HG02884 (cell line): ENCODE measurements around the gene TMEM178B.
"Not testable (repeated sequence)": the region's sequence is repeated elsewhere in the genome, so short reads cannot be mapped to it uniquely, and the experiment has no call there.

Source experiments
- ATAC-seq: cut with Tn5 transposase; IDR thresholded peaks from one replicate; pipeline ENCODE4 v1.9.1; 2021; ENCODE audit warnings: mild to moderate bottlenecking, moderate library complexity; ENCODE audit not compliant: unreplicated experiment

TMEM178B gene

DNA sequence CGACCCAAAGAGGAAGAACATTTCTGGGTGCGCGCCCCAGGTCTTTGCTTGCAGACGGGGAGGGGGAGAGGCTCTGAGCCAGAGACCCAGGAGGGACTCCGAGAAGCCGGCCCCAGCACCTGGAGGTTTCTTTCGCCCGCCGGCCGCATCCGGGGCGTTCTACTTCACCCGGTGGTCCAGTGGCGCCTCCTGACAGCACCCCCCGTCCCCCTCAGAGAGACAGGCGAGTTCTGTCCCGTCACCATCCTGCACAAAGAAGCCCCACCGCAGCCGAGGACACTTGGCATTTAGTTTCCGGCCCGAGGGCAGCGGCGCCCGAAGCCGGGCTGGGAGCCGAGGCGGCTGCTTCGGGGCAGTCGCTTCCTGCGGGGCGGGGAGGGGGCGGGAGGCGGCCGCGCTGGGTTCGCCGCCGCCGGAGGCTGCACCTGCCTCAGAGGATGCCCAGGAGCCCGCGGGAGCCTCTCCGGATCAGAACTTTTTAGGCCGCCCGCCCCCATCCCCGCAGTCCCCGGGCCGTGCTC is at the start of gene TMEM178B:
Gene TMEM178B, plus strand, starts transcription at position 424 of the 521 bp plus-strand sequence.
- ATAC-seq, result no peak

DNA sequence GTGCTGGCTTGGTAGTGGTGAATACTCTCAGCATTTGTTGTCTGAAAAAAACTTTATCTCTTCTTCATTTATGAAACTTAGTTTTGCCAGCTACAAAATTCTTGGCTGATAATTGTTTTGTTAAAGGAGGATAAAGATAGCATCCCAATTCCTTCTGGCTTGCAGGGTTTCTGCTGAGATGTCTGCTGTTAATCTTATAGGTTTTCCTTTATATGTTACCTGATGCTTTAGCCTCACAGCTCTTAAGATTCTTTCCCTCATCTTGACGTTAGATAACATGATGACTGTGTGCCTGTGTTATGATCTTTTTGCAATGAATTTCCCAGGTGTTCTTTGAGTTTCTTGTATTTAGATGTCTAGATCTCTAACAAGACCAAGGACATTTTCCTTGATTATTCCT is 49.2 kb upstream of the TMEM178B start:
- ATAC-seq, result no peak

DNA sequence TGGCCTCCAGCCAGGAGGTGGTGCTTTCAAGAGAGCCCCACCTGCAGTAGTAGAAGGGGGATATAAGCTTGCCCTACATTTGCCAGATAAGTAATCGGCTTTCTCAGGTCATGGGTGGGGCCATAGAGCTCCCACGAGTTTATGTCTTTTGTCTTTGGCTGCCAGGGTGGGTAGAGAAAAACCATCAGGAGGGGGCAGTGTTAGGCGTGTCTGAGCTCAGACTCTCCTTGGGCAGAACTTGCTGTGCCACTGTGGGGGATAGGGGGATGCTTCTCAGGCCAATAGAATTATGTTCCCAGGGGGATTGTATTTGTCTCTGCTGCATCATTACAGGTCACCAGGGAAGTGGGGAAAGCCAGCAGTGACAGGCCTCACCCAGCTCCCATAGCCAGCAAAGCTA is 46.8 kb upstream of the TMEM178B start:
- no peak for ATAC-seq

DNA sequence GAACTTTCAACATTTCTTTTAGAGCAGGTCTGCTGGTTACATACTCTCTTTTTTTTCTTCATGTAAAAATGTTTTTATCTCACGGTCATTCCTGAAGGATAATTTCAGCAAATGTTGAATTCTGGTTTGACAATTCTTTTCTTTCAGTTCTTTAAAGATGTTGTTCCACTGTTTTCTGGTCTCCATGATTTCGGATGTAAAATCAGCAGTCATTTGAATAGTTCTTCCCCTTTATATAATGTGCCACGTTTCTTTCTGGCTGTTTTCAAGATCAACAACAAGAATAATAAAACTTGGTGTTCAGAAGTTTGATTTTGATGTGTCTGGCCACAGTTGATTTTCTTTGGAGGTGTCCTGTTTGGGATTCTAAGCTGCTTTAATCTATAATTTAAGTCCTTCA is 45.1 kb upstream of the TMEM178B start:
- no peak for ATAC-seq

DNA sequence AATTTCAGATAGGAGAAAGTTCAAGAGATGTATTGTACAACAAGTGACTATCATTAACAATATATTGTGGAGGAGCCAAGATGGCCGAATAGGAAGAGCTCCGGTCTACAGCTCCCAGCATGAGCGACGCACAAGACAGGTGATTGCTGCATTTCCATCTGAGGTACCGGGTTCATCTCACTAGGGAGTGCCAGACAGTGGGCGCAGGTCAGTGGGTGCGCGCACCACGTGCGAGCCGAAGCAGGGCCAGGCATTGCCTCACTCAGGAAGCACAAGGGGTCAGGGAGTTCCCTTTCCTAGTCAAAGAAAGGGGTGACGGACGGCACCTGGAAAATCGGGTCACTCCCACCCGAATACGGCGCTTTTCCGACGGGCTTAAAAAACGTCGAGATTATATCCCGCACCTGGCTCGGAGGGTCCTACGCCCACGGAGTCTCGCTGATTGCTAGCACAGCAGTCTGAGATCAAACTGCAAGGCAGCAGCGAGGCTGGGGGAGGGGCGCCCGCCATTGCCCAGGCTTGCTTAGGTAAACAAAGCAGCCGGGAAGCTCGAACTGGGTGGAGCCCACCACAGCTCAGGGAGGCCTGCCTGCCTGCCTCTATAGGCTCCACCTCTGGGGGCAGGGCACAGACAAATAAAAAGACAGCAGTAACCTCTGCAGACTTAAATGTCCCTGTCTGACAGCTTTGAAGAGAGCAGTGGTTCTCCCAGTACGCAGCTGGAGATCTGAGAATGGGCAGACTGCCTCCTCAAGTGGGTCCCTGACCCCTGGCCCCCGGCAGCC is 41.1 kb upstream of the TMEM178B start:
- not testable (repeated sequence) for ATAC-seq

DNA sequence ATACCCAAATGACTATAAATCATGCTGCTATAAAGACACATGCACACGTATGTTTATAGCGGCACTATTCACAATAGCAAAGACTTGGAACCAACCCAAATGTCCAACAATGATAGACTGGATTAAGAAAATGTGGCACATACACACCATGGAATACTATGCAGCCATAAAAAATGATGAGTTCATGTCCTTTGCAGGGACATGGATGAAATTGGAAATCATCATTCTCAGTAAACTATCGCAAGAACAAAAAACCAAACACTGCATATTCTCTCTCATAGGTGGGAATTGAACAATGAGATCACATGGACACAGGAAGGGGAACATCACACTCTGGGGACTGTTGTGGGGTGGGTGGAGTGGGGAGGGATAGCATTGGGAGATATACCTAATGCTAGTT is 35.8 kb upstream of the TMEM178B start:
- ATAC-seq, result not testable (repeated sequence)

DNA sequence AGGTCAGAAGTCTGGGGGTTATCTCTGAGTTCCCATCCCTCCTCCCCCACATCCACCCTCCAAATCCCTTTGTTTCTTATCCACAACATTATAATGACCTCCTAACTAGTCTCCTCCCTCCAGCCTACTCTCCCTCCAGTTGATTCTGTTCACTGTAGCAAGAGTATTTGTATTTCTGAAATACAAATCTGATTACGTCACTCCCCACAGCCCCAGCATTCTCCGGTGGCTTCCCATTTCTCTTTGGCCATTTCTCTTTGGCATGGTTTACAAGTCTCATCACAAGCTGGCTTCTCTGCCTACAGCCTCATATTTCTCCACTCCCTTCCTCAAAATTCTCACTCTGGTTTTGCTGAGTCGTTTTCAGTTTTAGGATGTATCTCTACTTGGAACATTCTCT is 34.5 kb upstream of the TMEM178B start:
- no peak for ATAC-seq

DNA sequence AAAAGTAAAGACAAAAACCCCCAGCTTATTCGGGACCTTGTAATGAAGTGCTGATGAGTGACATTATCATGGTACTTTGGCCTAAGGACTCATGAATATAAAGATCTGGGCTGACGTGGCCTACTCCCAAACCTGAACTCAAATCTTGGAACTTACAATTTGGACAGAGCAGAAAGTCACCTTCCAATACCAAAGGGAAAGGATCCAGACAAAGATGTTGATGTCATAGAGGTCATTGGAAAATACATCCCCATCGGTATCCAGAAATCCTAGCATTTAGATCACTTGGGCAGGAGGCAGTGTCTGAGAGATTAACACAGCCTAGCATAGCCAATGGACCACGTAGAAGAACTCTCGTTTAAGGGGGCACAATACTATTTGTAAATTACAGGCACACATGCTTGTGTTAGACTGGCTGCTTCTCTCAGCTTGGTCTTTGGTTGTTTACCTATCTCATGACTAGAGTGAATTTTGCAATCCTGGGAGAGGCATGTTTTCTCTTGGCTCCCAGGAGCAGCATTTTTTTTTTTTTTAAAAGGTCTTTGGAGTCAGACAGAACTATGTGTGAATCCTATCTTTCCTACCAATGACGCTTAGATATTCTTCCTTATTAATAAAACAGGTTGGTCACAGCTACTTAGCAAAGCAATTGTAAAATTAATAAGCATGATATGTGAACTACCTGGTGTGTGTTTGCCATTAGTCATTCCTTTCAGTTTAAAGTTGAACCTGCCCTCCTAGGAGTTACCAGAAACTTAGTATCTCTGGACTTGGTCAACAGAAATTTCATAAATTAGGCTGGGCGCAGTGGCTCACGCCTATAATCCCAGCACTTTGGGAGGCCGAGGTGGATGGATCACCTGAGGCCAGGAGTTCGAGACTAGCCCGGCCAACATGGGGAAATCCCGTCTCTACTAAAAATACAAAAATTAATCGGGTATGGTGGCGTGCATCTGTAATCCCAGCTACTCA is 31.4 kb upstream of the TMEM178B start:
- no peak for ATAC-seq

DNA sequence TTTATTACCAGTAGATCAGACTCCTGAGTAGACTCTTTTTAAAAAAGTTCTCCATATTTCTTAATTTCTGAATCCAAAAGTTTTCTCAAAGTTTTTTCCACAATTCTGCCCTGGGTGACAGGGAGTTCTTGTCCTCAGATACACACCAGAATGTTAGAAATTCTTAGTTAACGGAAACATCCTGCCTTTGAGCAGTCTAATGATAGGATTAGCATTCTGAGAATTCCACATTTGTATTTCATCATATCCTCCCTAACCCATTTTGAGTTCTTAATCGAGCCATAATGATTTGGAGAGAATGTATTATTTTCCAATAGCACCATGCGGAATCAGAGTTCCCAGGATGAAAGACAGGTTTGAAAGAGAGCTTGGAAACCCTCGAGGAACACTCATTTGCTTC is 30.2 kb upstream of the TMEM178B start:
- ATAC-seq, result no peak

DNA sequence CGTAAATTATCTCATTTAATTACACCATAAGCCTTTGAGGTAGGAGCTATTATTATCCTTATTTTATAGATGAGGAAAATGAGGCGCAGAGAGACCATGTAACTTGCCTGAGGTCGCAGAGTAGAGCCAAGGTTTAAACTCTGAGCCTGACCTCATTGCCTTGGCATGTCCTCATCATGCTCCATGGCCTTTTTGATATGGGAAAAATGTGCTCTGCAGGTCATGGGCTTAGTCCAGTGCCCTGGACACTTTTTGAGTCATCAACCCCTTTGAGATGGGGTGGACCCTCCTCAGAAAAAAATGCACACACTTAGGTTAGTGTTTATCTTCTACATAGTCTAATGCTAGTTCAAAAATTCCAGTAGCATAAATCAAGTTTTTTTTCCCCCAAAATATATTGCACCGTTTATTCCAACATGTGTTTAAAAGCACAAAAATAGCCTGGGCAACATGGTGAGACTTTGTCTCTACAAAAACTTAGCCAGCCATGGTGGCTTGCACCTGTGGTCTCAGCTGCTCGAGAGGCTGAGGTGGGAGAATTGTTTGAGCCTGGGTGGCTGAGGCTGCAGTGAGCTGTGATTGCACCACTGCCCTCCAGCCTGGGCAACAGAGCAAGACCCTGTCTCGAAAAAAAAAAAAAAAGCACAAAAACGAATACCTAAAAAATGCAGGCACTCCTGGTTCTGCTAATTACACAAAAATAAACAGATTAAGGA is 28.6 kb upstream of the TMEM178B start:
- no peak for ATAC-seq

DNA sequence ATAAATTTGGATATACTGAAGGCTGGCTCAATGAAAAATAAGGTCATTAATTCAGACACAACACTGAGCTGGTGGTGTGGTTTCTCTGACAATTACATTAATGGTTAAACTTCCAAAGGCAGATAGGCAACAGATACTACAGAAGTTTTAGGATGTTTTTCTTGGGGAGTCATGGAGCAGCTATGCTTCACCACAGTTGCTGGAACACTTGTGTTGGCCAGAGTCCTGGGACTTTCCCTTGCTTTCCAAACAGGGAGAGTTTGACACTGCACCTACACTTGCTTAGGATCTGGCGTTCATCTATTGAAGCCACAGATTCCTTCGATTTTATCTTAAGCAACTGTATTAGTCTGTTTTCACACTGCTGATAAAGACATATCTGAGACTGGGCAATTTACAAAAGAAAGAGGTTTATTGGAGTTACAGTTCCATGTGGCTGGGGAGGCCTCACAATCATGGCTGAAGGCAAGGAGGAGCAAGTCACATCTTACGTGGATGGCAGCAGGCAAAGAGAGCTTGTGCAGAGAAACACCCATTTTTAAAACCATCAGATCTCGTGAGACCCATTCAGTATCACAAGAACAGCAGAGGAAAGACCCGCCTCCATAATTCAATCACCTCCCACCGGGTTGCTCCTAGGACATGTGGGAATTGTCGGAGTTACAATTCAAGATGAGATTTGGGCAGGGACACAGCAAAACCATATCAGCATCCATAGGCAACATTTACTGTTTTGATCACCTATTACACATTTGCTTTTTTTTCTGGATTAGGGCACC is 27.8 kb upstream of the TMEM178B start:
- no peak for ATAC-seq

DNA sequence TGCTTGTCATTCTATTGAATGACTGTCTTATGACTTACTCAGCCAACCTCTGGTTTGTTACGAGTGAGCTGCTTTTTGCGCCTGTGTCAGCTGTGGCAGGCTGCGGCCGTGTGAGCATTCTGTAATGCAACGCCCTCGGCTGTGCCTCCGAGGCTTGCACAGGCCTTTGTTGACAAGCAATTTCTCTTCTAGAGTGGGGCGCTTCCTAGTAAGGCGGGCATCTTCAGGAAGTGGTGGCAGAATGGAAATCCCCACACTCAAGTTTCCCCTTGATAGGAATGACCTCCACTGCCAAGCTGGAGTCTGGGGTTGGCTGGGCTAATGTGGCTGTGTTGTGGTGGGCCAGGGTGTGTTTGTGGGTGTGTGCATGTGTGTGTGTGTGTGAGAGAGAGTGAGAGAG is 20.2 kb upstream of the TMEM178B start:
- ATAC-seq, result no peak

DNA sequence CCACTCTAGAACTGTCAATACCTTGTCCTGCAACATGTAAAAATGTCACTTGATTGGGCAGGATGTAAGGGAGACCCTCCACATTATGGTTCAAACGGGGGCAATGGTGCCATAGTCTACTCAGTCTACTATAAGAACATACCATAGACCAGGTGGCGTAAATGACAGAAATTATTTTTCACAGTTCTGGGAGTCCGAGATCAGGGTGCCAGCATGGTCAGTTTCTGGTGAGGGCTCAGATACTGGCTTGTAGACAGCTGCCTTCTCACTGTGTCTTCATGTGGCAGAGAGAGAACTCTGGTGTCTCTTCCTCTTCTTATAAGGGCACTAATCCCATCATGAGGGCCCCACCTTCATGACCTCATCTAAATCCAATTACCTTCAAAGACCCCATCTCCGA is 18.7 kb upstream of the TMEM178B start:
- no peak for ATAC-seq

DNA sequence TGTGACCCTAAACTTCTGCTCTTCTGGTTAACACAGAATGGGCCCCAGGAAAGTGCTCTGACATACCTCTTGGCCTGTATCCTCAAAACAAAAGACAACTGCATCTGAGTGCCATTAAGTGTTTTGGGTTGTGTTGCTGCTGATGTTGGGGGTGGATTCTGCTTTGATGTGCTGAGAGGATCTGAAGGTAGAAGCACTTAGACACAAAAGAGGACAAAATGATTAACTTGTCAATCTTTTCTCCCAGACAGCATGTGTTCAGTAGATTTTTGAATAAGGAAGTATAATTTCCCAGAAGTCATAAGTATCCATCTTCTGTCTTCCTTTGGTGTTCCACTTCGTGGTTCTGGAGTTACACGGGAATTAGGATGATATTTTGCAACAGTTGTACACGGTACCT is 16.1 kb upstream of the TMEM178B start:
- no peak for ATAC-seq

DNA sequence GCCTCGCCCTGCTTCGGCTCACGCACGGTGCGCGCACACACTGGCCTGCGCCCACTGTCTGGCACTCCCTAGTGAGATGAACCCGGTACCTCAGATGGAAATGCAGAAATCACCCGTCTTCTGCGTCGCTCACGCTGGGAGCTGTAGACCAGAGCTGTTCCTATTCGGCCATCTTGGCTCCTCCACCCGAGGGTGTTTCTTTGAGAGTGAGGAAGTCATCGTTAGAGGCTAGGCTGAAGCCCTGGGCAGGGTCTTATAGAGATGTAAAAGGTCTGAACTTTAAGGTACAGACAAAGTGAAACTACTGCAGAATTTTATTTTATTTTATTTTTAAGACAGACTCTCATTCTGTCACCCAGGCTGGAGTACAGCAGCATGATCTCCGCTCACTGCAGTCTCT is 6.0 kb upstream of the TMEM178B start:
- not testable (repeated sequence) for ATAC-seq

DNA sequence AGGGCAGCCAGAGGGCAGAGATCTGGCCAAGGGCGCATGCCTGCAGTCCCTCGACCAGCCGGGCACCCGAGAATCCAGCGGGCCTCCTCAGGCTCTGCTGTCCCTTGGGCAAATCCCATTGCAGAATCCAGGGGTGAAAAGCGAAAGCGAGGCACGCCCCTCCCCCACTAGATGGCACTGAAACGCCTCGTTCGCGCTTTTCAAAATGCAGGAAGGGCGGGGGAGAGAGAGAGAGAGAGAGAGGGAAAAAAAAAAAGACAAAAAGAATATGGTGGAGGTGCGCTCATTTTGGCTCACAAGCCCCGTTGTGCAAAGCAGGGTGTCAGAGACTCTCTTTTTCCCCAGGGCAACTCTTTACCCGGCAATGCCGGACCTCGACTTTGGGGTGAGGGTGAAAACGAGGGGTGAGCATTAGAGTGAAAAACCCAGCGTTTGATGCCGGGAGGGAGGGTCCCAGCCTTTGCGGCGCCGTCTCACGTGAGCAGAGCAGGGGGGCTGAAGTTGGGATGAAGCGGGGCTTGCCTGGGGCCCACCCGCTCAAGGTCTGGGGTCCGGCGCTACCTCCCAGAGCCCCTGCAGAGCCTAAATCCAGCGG is 2.5 kb upstream of the TMEM178B start:
- ATAC-seq, result no peak

DNA sequence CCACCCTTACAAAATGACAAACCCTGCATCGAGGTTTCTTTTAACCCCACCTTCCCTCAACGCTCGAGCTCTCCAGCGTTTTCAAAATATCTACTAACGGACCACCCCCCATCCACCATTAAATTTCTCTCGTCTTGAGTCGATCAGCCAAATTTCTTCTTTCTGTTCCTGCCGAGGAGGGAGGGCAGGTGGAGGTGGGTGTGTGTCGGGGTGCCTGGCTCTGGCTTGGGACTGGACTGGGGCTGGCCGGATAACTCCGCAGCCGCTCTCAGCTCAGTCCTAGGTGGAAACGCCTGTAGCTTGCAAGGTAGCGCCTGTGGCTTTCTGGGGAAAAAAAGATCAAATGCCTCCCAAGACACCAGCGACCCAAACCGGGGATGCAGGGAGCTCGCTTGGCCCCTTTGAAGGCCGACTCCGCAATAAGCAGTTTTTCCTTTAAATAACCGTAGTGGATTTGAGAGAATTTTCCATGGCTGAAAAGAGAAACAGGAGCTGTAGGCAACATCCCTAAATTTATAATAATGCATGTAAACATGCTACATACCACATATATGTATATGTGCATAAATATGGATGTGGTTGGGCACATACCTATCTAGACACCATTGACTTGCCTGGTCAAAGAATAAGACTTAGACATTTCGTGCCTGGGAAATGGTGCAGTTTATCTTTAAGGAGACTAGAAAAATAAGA is 1.9 kb upstream of the TMEM178B start:
- ATAC-seq, result no peak

DNA sequence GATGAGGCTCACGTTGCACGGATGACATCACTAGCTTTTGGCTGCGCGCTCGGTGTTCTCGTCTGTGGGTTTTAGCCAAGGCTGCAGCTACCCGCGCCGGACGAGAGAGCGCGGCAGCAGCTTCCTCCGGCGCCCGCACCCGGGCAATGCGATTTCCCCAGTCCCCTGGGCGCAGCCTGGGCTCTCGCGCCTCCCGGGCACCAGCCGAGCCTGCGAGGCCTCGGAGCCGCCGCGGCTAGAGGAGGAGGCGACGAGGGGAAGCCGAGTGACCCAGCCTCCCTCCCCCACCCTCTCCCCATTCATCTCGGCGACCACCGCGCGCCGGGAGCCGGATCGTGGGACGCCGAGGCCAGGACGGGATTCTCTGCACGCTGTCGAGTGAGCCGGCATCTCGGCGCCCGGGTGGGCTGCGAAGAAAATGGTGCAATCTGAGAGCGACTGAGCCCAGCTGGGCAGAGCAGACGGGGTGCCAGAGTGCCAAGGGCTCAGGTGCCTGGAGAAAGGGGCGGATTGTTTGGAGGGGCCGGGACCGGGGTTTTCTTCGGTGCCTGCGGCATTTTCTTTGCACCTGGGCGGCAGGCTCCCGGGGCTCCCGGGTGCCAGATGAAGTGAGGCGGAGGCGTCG is 1.2 kb upstream of the TMEM178B start:
- ATAC-seq, result no peak

DNA sequence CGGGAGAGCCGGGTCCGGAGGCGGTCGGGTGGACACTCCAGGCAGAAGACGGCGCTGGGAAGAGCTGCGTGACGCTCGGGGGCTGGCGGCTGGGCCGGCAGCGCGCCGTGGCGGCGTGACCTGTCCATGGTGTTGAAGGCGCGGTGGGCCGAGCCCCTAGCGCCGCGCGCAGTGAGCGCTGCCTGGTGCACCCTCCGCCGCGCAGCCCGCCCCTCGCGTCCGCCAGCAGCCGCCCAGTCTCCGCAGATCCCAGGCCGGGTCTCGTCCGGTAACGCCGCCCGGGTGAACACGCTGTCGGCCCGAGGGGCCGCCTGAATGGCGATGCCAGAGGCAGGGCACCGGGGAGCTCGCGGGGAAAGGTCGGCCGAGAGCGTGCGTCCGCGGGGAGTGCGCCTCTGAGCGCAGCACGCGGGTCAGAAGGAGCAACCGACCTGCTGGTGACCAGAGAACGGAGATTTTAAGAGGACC is 657 bp upstream of the TMEM178B start:
- ATAC-seq, result no peak
